PC-3 (cell line): Measurements from ENCODE around the gene GSG1. TPM values are rescaled to one million over a fixed set of nuclear protein-coding genes. Genes with fewer than 3 reads are reported as not detected.

Source experiments
- ATAC-seq: fragments of 200-7000 bp; cut with Tn5 transposase; 2 replicates; pipeline ENCODE4 v1.9.1; 2020; ENCODE audit warnings: mild to moderate bottlenecking, moderate library complexity
- BruUV-seq: library from RNA; stranded (reverse); fragments of 400-500 nt; replicated peaks from 2 replicates; lab custom pipeline; 2021; lab: Mats Ljungman, UMichigan
- CTCF ChIA-PET: fragments of 300-600 bp; sonication (Branson Sonifier 250); formaldehyde crosslinking; loops from one replicate; lab custom pipeline; 2022; ENCODE audit warnings: antibody characterized with exemption; lab: Charles Lee
- POLR2A ChIA-PET: fragments of 300-600 bp; sonication (Branson Sonifier 250); formaldehyde crosslinking; loops from one replicate; lab custom pipeline; 2022; ENCODE audit warnings: antibody characterized with exemption; ENCODE audit not compliant: unreplicated experiment; lab: Charles Lee
- DNase-seq: peaks from one replicate; pipeline ENCODE4 v3.0.0-alpha.2; 2015
- H2AFZ ChIP-seq: fragments of 300-600 bp; sonication (generic); 2 replicates; pipeline ENCODE4 v1.6.0; 2016; ENCODE audit warnings: antibody characterized with exemption, low read length
- H3F3A ChIP-seq: fragments of 300-600 bp; sonication (generic); one replicate; pipeline ENCODE4 v1.6.0; 2017; ENCODE audit warnings: antibody characterized with exemption, low read length, control low read depth, mild to moderate bottlenecking; ENCODE audit not compliant: unreplicated experiment
- H3K27ac ChIP-seq: fragments of 300-600 bp; sonication (generic); 2 replicates; pipeline ENCODE4 v1.5.1; 2016; ENCODE audit warnings: mild to moderate bottlenecking, low read length
- H3K27me3 ChIP-seq: fragments of 300-600 bp; sonication (generic); 2 replicates; pipeline ENCODE4 v1.6.1; 2016; ENCODE audit warnings: low read length, mixed read lengths
- H3K36me3 ChIP-seq: fragments of 300-600 bp; sonication (generic); 2 replicates; pipeline ENCODE4 v1.6.1; 2016; ENCODE audit warnings: low read depth, mixed run types, low read length, mixed read lengths
- H3K4me1 ChIP-seq: fragments of 300-600 bp; sonication (generic); 2 replicates; pipeline ENCODE4 v1.5.1; 2016; ENCODE audit warnings: low read length; ENCODE audit not compliant: insufficient read depth
- H3K4me2 ChIP-seq: fragments of 300-600 bp; sonication (generic); 2 replicates; pipeline ENCODE4 v1.6.0; 2016; ENCODE audit warnings: low read length
- H3K4me3 ChIP-seq: fragments of 300-600 bp; sonication (generic); 2 replicates; pipeline ENCODE4 v1.5.1; 2016; ENCODE audit warnings: mild to moderate bottlenecking, low read length, mixed read lengths
- H3K79me2 ChIP-seq: fragments of 300-600 bp; sonication (generic); 2 replicates; pipeline ENCODE4 v1.6.1; 2017; ENCODE audit warnings: low read length, mixed read lengths
- H3K9ac ChIP-seq: fragments of 300-600 bp; sonication (generic); 2 replicates; pipeline ENCODE4 v1.6.0; 2016; ENCODE audit warnings: mild to moderate bottlenecking, low read length
- H3K9me2 ChIP-seq: fragments of 300-600 bp; sonication (generic); replicated peaks from 2 replicates; pipeline ENCODE4 v1.6.1; 2016; ENCODE audit warnings: mixed run types, low read length, mixed read lengths
- H3K9me3 ChIP-seq: fragments of 300-600 bp; sonication (generic); 2 replicates; pipeline ENCODE4 v1.6.1; 2016; ENCODE audit warnings: low read length, mixed read lengths
- H4K20me1 ChIP-seq: fragments of 300-600 bp; sonication (generic); 2 replicates; pipeline ENCODE4 v1.6.1; 2016; ENCODE audit warnings: low read length, mixed read lengths
- EZH2 ChIP-seq: fragments of 300-600 bp; sonication (generic); IDR thresholded peaks from one replicate; pipeline ENCODE4 v1.6.1; 2017; ENCODE audit warnings: antibody characterized with exemption, mild to moderate bottlenecking, low read length; ENCODE audit not compliant: unreplicated experiment
- EZH2phosphoT487 ChIP-seq: fragments of 300-600 bp; sonication (generic); IDR thresholded peaks from 2 replicates; pipeline ENCODE4 v1.6.1; 2018; ENCODE audit warnings: mild to moderate bottlenecking, antibody characterized with exemption, low read length, borderline replicate concordance
- intact Hi-C: fragments of 100-400 bp; cut with micrococcal nuclease; formaldehyde crosslinking; loops from 2 replicates; pipeline ENCODE4 v1.9.0; 2023
- total RNA-seq: library from RNA; depleted of rRNA; stranded (reverse); fragments of >200 nt; gene quantifications from 2 replicates; pipeline ENCODE4 v1.2.3, GENCODE V29; 2014
- TF ChIP-seq, protein P1 (sequence below): fragments of 300-600 bp; sonication (generic); conservative IDR thresholded peaks from 2 replicates; pipeline ENCODE4 v1.5.1; 2017; ENCODE audit warnings: antibody characterized with exemption, low read depth, mild to moderate bottlenecking, low read length

The GSG1 gene
- total RNA-seq, 1 experiment from 2014 or later: 0.77 TPM

DNA sequence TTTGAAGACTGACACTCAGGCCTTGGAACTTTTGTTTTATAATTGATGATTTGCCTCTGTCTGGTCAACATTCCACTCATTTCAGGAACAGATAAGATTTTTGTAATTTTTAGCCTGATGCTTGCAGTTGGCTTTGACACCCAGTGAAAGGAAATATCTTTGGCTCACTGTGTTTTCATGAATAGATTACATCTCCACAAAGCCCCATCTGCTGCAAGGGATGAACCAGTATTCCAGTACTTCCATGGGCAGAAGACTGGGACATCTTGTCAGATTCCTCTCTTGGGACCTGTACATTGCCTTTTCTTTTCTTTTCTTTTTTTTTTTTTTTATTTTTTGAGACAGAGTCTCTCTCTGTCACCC is 28.4 kb downstream of the GSG1 start:
- Histone ChIP-seq H3K36me3 (no peaks in the 10 kb centered on the region), H3K4me3 (no peak overlapping the region), H3K27ac (no peak overlapping the region), H3K4me1 (peaks cover 6% of the 10 kb centered on the region), H3K9me2 (no peaks in the 10 kb centered on the region), H3F3A (no peaks in the 10 kb centered on the region), H2AFZ (no peak overlapping the region), H3K79me2 (no peaks in the 10 kb centered on the region), H3K9ac (no peak overlapping the region), H3K4me2 (no peak overlapping the region), H3K9me3 (no peaks in the 10 kb centered on the region), H3K27me3 (no peaks in the 10 kb centered on the region), H4K20me1 (no peaks in the 10 kb centered on the region)
- intact Hi-C loops: no loop called here
- POLR2A ChIA-PET: no interaction called here
- no TSS peak for BruUV-seq
- ATAC-seq: no peak
- CTCF ChIA-PET: no interaction called here
- DNase-seq: no peak
- TF ChIP-seq EZH2phosphoT487: no peak
- TF ChIP-seq, protein P1, sequence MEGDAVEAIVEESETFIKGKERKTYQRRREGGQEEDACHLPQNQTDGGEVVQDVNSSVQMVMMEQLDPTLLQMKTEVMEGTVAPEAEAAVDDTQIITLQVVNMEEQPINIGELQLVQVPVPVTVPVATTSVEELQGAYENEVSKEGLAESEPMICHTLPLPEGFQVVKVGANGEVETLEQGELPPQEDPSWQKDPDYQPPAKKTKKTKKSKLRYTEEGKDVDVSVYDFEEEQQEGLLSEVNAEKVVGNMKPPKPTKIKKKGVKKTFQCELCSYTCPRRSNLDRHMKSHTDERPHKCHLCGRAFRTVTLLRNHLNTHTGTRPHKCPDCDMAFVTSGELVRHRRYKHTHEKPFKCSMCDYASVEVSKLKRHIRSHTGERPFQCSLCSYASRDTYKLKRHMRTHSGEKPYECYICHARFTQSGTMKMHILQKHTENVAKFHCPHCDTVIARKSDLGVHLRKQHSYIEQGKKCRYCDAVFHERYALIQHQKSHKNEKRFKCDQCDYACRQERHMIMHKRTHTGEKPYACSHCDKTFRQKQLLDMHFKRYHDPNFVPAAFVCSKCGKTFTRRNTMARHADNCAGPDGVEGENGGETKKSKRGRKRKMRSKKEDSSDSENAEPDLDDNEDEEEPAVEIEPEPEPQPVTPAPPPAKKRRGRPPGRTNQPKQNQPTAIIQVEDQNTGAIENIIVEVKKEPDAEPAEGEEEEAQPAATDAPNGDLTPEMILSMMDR: no peak
- TF ChIP-seq EZH2: no peak

DNA sequence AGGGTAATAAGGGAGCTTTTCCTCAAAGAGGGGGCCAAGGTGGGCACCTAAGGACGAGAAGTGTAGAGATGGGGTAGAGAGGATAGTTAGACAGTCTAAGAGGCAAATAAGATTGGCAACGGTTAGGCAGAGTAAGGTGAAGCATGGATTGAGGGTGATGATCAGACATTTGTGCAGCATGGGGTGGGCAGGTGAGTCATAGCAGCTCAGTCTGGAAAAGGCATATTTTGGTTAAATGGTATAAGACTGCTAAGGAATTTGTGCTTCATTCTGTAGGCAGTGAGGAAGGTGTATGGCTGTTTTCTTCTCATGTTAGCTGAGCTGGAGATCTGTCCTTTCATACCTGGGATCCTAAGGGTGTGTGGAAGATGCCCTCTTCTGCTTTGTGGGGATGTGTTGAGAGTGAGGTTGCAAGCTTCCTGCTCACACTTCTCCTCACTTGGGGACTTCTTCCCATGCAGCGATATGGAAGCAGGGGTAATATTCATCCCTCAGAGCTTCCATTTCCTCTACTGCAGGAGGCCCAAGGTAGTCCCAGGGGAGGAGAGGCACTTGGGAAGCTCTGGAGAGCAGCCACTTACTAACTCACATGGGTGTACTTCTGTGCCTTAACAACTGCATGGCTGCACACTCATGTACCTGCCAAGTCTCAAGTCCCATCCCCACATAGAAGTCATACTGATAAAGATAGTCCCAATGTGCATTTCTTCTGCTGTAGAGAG is 28.9 kb downstream of the GSG1 start:
- peaks cover 3% of the 10 kb centered on the region for H3K4me1 ChIP-seq
- no peak overlapping the region for H3K9ac ChIP-seq
- BruUV-seq: no TSS peak
- no peaks in the 10 kb centered on the region for H3K9me3 ChIP-seq
- H2AFZ ChIP-seq: no peak overlapping the region
- H3K4me2 ChIP-seq: no peak overlapping the region
- H3K27me3 ChIP-seq: no peaks in the 10 kb centered on the region
- H4K20me1 ChIP-seq: no peaks in the 10 kb centered on the region
- H3K27ac ChIP-seq: no peak overlapping the region
- CTCF ChIA-PET: no interaction called here
- POLR2A ChIA-PET: no interaction called here
- H3K36me3 ChIP-seq: no peaks in the 10 kb centered on the region
- H3K79me2 ChIP-seq: no peaks in the 10 kb centered on the region
- no peaks in the 10 kb centered on the region for H3K9me2 ChIP-seq
- no peaks in the 10 kb centered on the region for H3F3A ChIP-seq
- no peak for DNase-seq
- TF ChIP-seq, protein P1: no peak
- TF ChIP-seq EZH2: no peak
- ATAC-seq: no peak
- H3K4me3 ChIP-seq: no peak overlapping the region
- intact Hi-C loops: no loop called here

DNA sequence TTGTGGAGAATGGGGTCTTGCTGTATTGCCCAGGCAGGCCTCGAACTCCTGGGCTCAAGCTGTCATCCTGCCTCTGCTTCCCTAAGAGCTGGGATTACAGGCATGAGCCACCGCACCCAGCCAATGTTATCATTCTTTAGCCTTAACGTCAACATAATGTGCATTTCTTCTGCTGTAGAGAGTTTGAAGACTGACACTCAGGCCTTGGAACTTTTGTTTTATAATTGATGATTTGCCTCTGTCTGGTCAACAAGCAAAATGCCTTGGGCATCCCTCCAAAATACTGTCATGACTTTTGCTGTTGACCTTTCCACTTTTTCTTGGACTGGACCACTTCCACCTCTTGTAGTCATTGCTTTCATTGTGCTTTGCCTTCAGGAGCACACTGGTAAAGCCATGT is 30.3 kb downstream of the GSG1 start:
- Histone ChIP-seq H3K4me1 (no peaks in the 10 kb centered on the region), H3F3A (no peaks in the 10 kb centered on the region), H3K36me3 (no peaks in the 10 kb centered on the region), H3K9me2 (no peaks in the 10 kb centered on the region), H3K4me3 (no peak overlapping the region), H3K9ac (no peak overlapping the region), H3K27me3 (no peaks in the 10 kb centered on the region), H3K27ac (no peak overlapping the region), H2AFZ (no peak overlapping the region), H3K4me2 (no peak overlapping the region), H3K9me3 (no peaks in the 10 kb centered on the region), H4K20me1 (no peaks in the 10 kb centered on the region), H3K79me2 (no peaks in the 10 kb centered on the region)
- DNase-seq: no peak
- no peak for TF ChIP-seq EZH2
- no peak for TF ChIP-seq EZH2phosphoT487
- TF ChIP-seq, protein P1: no peak
- CTCF ChIA-PET: no interaction called here
- no peak for ATAC-seq
- POLR2A ChIA-PET: no interaction called here
- no TSS peak for BruUV-seq
- intact Hi-C loops: no loop called here
